Measurements from ENCODE around the gene DIP2B. TPM values are rescaled to one million over a fixed set of nuclear protein-coding genes. Genes with fewer than 3 reads are reported as not detected.

DIP2B gene
- polyA plus RNA-seq, 1 of the 3 experiments (the other 2 are of a cell fraction) = 6.6 TPM

- TF ChIP-seq TEAD4 (IDR thresholded peaks at IDR 0.05; ENCODE audit: borderline replicate concordance, insufficient read depth) = no peak
- TF ChIP-seq ELF1 (IDR thresholded peaks at IDR 0.05) = no peak
- TF ChIP-seq TCF12 (IDR thresholded peaks at IDR 0.05) = no peak
- no peak for TF ChIP-seq MXI1 (IDR thresholded peaks at IDR 0.05; ENCODE audit: low read depth, low read length)
- TF ChIP-seq USF1 (IDR thresholded peaks at IDR 0.05; ENCODE audit: borderline replicate concordance, low read depth) = no peak
- no peak for TF ChIP-seq RCOR1 (IDR thresholded peaks at IDR 0.05; ENCODE audit: low read length)
- TF ChIP-seq FOSL2 (IDR thresholded peaks at IDR 0.05; ENCODE audit: borderline replicate concordance, low read depth) = no peak
- no peak for TF ChIP-seq JUND (IDR thresholded peaks at IDR 0.05)
- no peak for TF ChIP-seq CHD2 (IDR thresholded peaks at IDR 0.05; ENCODE audit: low read length, partially characterized antibody)
- no peak for TF ChIP-seq GATA2 (CRISPR knock-in tag; IDR thresholded peaks at IDR 0.05)
- no peak for TF ChIP-seq PBX3 (IDR thresholded peaks at IDR 0.05)
- TF ChIP-seq SIN3A (IDR thresholded peaks at IDR 0.05; ENCODE audit: borderline replicate concordance, low read depth, low read length) = no peak
- no peak for TF ChIP-seq NFIC (IDR thresholded peaks at IDR 0.05; ENCODE audit: borderline replicate concordance)
- H2AFZ ChIP-seq (ENCODE audit: low read depth) = no peak overlapping the region
- ChIA-PET CTCF (interaction anchor here (0.9 to 2.4 kb wide), 4 partner anchors 14 to 276 kb away, joined by 3 to 7 read pairs (median 4); no protein-coding TSS in a partner anchor), POLR2A (no interaction called here)
- peaks cover 2% of the 10 kb centered on the region for H3F3A ChIP-seq (replicated peaks; ENCODE audit: insufficient read depth)
- H3K36me3 ChIP-seq (replicated peaks in 1 of 2; ENCODE audit: control insufficient read depth in 1 of 2, insufficient read depth in 2 of 2, low read length in 1 of 2) = peaks cover 43 to 48% of the 10 kb centered on the region in 2 experiments
- no peak overlapping the region for H3K4me3 ChIP-seq (ENCODE audit: low read depth in 2 of 2, low read length in 1 of 2)
- H3K4me1 ChIP-seq (ENCODE audit: control insufficient read depth in 1 of 2, insufficient read depth in 2 of 2, low read depth in 1 of 2, low read length in 1 of 2) = no peaks in the 10 kb centered on the region
- H3K9me2 ChIP-seq = no peaks in the 10 kb centered on the region
- no peaks in the 10 kb centered on the region for H3K27me3 ChIP-seq (ENCODE audit: insufficient read depth)
- H3K79me2 ChIP-seq (ENCODE audit: insufficient read depth) = no peaks in the 10 kb centered on the region
- H3K27ac ChIP-seq (ENCODE audit: low read depth in 2 of 2, low read length in 1 of 2) = no peak overlapping the region
- H3K9me3 ChIP-seq = no peaks in the 10 kb centered on the region
- 86% methylated on average over 5 of the region's 5 CpGs for WGBS (ENCODE audit: low lambda C conversion rate)
- no peak overlapping the region for H3K4me2 ChIP-seq
- DNase-seq = no peak
- H3K9ac ChIP-seq = no peak overlapping the region
- H4K20me1 ChIP-seq (ENCODE audit: insufficient read depth) = no peaks in the 10 kb centered on the region
Measured at GRCh38 chr12:50720501-50720900, 215.7 kb downstream of the DIP2B start.

GRCh38 chr12:50723865-50724264 lies 219.1 kb downstream of the DIP2B start:
- Histone ChIP-seq H3K4me1 (ENCODE audit: control insufficient read depth in 1 of 2, insufficient read depth in 2 of 2, low read depth in 1 of 2, low read length in 1 of 2) (no peaks in the 10 kb centered on the region), H3K9ac (no peak overlapping the region), H3K36me3 (replicated peaks in 1 of 2; ENCODE audit: control insufficient read depth in 1 of 2, insufficient read depth in 2 of 2, low read length in 1 of 2) (peaks cover 45 to 48% of the 10 kb centered on the region in 2 experiments), H3K9me2 (no peaks in the 10 kb centered on the region), H3K27ac (ENCODE audit: low read depth in 2 of 2, low read length in 1 of 2) (no peak overlapping the region), H3K9me3 (no peaks in the 10 kb centered on the region), H3K4me3 (ENCODE audit: low read depth in 2 of 2, low read length in 1 of 2) (no peak overlapping the region), H3K79me2 (ENCODE audit: insufficient read depth) (no peaks in the 10 kb centered on the region), H3K27me3 (ENCODE audit: insufficient read depth) (no peaks in the 10 kb centered on the region), H2AFZ (ENCODE audit: low read depth) (no peak overlapping the region), H3K4me2 (no peak overlapping the region), H4K20me1 (ENCODE audit: insufficient read depth) (no peaks in the 10 kb centered on the region), H3F3A (replicated peaks; ENCODE audit: insufficient read depth) (no peaks in the 10 kb centered on the region)
- TF ChIP-seq RAD21 (IDR thresholded peaks at IDR 0.05; ENCODE audit: low read length) = no peak
- no peak for TF ChIP-seq USF2 (IDR thresholded peaks at IDR 0.05; ENCODE audit: borderline replicate concordance, low read depth, low read length)
- no peak for TF ChIP-seq PBX3 (IDR thresholded peaks at IDR 0.05)
- no peak for TF ChIP-seq GATA2 (CRISPR knock-in tag; IDR thresholded peaks at IDR 0.05)
- TF ChIP-seq JUND (IDR thresholded peaks at IDR 0.05) = no peak
- TF ChIP-seq NRF1 (IDR thresholded peaks at IDR 0.05; ENCODE audit: low read depth, low read length) = no peak
- TF ChIP-seq TAF1 (IDR thresholded peaks at IDR 0.05; ENCODE audit: borderline replicate concordance, low read depth, low read length) = no peak
- no peak for TF ChIP-seq FOXM1 (IDR thresholded peaks at IDR 0.05; ENCODE audit: low read depth)
- no peak for TF ChIP-seq ELF1 (IDR thresholded peaks at IDR 0.05)
- DNase-seq = no peak
- CTCF ChIA-PET = no interaction called here
- POLR2A ChIA-PET = no interaction called here
- WGBS (ENCODE audit: low lambda C conversion rate) = 90% methylated on average over 1 of the region's 1 CpG
